Stimulated activated naive B cell treated with anti-CD40 and anti-IgM and Interleukin-4, amounts not matched to agents 10 μg/mL and 1 μg/mL and 100 μg/mL, for 72 hours (primary cell): ENCODE results near the gene PLOD1.
"Not testable (repeated sequence)": the region's sequence is repeated elsewhere in the genome, so short reads cannot be mapped to it uniquely, and the experiment has no call there.

ENCODE experiments used
- ATAC-seq, 2 donors: fragments of 150-1000 bp; cut with Tn5 transposase; replicated peaks; 2 replicates each; pipeline ENCODE4 v1.10.0; 2021; ENCODE audit warnings: moderate library complexity in 1 of 2
- DNase-seq: peaks from one replicate; pipeline ENCODE4 v3.0.0; 2021
- H3K27ac Mint-ChIP-seq: one replicate; pipeline ENCODE4 v1.8.0; 2022; ENCODE audit warnings: mild to moderate bottlenecking, mixed read lengths
- H3K27me3 Mint-ChIP-seq, 2 donors: one replicate each; pipeline ENCODE4 v1.8.0; 2022; ENCODE audit warnings: mixed read lengths in 2 of 2
- H3K36me3 Mint-ChIP-seq, 2 donors: one replicate each; pipeline ENCODE4 v1.8.0; 2022; ENCODE audit warnings: mixed read lengths in 2 of 2, mild to moderate bottlenecking in 1 of 2
- H3K4me1 Mint-ChIP-seq, 2 donors: one replicate each; pipeline ENCODE4 v1.8.0; 2022; ENCODE audit warnings: mixed read lengths in 2 of 2, mild to moderate bottlenecking in 1 of 2
- H3K4me3 Mint-ChIP-seq, 2 donors: one replicate each; pipeline ENCODE4 v1.8.0; 2022; ENCODE audit warnings: mild to moderate bottlenecking in 2 of 2, mixed read lengths in 2 of 2, moderate library complexity in 1 of 2
- H3K9me3 Mint-ChIP-seq, 2 donors: one replicate each; pipeline ENCODE4 v1.8.0; 2022; ENCODE audit warnings: mixed read lengths in 2 of 2, mild to moderate bottlenecking in 1 of 2

The PLOD1 gene

DNA sequence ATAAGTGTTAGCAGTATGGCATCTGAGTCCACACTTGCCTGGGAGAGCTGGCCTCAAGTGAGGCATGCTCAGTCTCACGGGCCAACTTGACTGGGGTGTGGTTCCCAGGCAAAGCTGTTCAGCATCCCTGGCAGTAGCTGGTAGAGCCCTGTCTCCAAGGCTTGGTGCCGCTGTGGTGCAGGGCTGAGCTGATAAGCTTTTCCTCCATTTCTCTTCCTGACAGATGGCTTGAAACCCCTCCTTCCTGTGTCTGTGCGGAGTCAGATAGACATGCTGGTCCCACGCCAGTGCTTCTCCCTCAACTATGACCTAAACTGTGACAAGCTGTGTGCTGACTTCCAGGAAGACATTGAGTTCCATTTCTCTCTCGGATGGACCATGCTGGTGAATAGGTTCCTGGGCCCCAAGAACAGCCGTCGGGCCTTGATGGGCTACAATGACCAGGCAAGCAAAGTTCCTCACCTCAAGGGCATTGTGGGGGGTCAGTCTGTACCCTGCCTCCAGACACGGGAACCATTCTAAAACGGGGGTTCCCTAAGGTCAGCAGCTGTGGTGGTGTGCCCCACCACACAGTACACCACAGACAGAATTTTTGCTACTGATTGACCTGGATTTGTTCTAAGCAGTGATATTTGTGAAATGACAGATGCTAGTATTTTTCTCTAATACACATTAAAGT lies 71.1 kb downstream of the PLOD1 start:
- peak overlapping the region; percentile 65 for H3K27ac Mint-ChIP-seq
- DNase-seq (no peak), ATAC-seq (peak; percentile 19 to 24)
- H3K9me3 Mint-ChIP-seq: no peaks in the 10 kb centered on the region
- no peak overlapping the region for H3K4me3 Mint-ChIP-seq
- H3K27me3 Mint-ChIP-seq: no peaks in the 10 kb centered on the region
- H3K4me1 Mint-ChIP-seq: peaks cover 0 to 11% of the 10 kb centered on the region in 2 donors
- H3K36me3 Mint-ChIP-seq: peaks cover 68 to 84% of the 10 kb centered on the region in 2 donors

- DNase-seq (no peak), ATAC-seq (no peak)
- no peaks in the 10 kb centered on the region for H3K27me3 Mint-ChIP-seq
- peak overlapping the region; percentile 5 for H3K27ac Mint-ChIP-seq
- H3K4me3 Mint-ChIP-seq: no peak overlapping the region
- H3K9me3 Mint-ChIP-seq: no peaks in the 10 kb centered on the region
- peaks cover 67 to 85% of the 10 kb centered on the region in 2 donors for H3K36me3 Mint-ChIP-seq
- H3K4me1 Mint-ChIP-seq: peaks cover 0 to 11% of the 10 kb centered on the region in 2 donors
These were observed 71.8 kb downstream of the PLOD1 start for GRCh38 chr1:12006167-12006921.

GRCh38 chr1:12007204-12007603 lies 72.7 kb downstream of the PLOD1 start:
- peaks cover 63 to 84% of the 10 kb centered on the region in 2 donors for H3K36me3 Mint-ChIP-seq
- no peaks in the 10 kb centered on the region for H3K9me3 Mint-ChIP-seq
- H3K4me1 Mint-ChIP-seq: peaks cover 0 to 13% of the 10 kb centered on the region in 2 donors
- no peak for DNase-seq
- no peak overlapping the region for H3K4me3 Mint-ChIP-seq
- ATAC-seq: no peak
- no peak overlapping the region for H3K27ac Mint-ChIP-seq
- no peaks in the 10 kb centered on the region for H3K27me3 Mint-ChIP-seq

GRCh38 chr1:12008355-12008754 lies 73.8 kb downstream of the PLOD1 start:
- H3K36me3 Mint-ChIP-seq: peaks cover 59 to 80% of the 10 kb centered on the region in 2 donors
- peaks cover 0 to 16% of the 10 kb centered on the region in 2 donors for H3K4me1 Mint-ChIP-seq
- not testable (repeated sequence) for DNase-seq, H3K27ac Mint-ChIP-seq, H3K9me3 Mint-ChIP-seq, H3K27me3 Mint-ChIP-seq, ATAC-seq, H3K4me3 Mint-ChIP-seq

GRCh38 chr1:12009318-12009947 lies 74.9 kb downstream of the PLOD1 start:
- DNase-seq (no peak), ATAC-seq (no peak)
- Mint-ChIP-seq H3K9me3 (no peaks in the 10 kb centered on the region), H3K27me3 (no peaks in the 10 kb centered on the region), H3K4me1 (peaks cover 6 to 17% of the 10 kb centered on the region in 2 donors), H3K4me3 (no peak overlapping the region), H3K27ac (no peak overlapping the region), H3K36me3 (peaks cover 56 to 75% of the 10 kb centered on the region in 2 donors)

DNA sequence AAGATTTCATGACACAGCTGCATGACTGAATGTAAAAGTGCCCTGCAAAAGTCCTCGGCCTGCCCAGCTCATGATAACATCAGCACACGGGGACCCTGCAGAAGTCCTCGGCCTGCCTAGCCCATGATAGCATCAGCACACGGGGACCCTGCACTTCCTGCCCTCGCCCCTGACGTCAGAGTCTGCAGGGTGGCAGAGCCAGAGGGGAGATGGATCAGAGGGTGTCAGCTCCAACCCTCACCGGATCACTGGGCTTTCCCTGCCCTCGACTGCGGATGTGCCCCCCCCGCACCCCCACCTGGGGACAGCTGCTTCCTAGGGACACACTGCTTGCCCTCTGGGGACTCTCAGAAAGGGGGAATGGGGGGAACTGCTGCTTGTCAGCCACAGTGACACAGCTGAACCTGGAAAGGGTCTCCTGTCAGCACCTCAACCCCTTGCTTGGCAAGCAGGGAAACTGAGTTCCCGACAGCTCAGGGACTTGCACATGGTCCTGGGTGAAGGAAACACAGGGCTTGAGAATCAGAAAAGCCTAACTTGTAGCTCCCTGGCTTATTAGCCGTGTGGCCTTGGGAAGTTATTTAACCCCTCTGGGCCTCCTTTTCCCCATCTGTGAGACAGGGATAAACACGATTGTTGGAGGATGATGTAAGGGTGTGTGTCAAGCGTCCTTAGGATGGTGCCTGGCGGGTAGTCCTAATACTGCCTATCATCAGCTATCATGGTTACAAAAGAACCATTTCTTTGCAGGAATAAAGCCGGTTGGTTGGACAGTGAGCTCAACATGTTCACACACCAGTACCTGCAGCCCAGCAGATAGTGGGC lies 76.4 kb downstream of the PLOD1 start:
- DNase-seq: no peak
- H3K27ac Mint-ChIP-seq: no peak overlapping the region
- peaks cover 42 to 66% of the 10 kb centered on the region in 2 donors for H3K36me3 Mint-ChIP-seq
- H3K27me3 Mint-ChIP-seq: no peaks in the 10 kb centered on the region
- H3K4me3 Mint-ChIP-seq: no peak overlapping the region
- no peaks in the 10 kb centered on the region for H3K9me3 Mint-ChIP-seq
- no peak for ATAC-seq
- H3K4me1 Mint-ChIP-seq: peaks cover 9 to 13% of the 10 kb centered on the region in 2 donors

DNA sequence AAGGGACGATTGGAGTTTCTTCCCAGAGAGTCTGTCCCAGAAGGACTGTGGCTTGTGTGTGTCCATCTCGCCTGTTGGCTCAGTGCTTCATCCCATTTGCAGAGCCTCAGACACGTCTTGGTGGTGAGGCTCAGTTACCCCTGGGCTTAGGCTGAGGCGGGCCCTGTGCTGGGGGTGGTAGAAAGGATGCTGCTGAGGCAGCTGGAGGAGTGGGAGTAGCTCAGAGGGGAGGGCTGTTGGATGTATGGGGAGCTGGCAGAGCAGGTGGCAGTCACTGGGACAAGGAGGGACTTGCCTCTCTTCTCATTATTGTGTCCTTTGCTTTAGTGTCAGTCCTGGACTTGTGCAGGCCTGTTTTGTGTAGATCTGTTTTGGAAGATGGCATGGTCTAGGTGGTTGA lies 77.5 kb downstream of the PLOD1 start:
- H3K36me3 Mint-ChIP-seq: peaks cover 36 to 56% of the 10 kb centered on the region in 2 donors
- ATAC-seq: no peak
- H3K9me3 Mint-ChIP-seq: no peaks in the 10 kb centered on the region
- H3K4me3 Mint-ChIP-seq: no peak overlapping the region
- peak overlapping the region; percentile 43 for H3K27ac Mint-ChIP-seq
- H3K4me1 Mint-ChIP-seq: peaks cover 9 to 10% of the 10 kb centered on the region in 2 donors
- no peaks in the 10 kb centered on the region for H3K27me3 Mint-ChIP-seq
- no peak for DNase-seq

DNA sequence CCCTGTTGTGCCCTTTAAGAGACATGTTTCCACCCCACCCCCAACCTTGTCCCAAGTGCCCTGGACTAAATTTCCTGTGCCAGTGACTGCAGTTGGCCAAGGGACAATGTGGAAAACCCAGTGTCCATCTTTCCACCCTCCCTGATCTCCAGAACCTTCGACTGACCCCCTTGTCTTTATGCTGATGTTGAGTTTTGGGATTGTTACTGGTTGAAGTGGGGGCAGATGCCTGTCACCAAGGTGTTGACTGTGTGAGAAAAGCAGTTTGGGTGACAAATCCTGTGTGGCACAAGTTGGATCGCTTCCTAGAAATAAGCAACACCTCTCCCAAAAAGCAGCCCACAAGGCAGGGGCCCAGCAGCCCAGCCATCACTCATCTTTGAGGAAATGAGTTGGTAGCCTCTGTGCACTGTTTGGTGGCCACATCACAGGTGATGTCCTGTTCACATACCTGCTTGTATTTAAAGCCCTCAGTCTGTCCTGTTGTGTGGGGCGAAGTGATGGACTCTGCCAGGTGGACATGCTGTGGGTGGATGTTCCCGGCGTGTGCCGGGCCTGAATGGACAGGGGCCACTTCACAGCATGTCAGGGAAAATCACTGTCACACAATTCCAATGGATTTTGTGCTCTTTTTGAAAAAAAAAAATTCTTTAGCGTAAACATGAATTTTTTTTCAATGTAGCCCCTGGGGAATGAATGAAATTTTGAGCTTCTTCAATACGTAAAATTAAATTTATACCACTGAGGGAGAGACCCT lies 78.2 kb downstream of the PLOD1 start:
- Mint-ChIP-seq H3K4me1 (peaks cover 9 to 10% of the 10 kb centered on the region in 2 donors), H3K9me3 (no peaks in the 10 kb centered on the region), H3K36me3 (peaks cover 28 to 49% of the 10 kb centered on the region in 2 donors), H3K4me3 (no peak overlapping the region), H3K27me3 (no peaks in the 10 kb centered on the region), H3K27ac (peak overlapping the region; percentile 59)
- DNase-seq: no peak
- ATAC-seq: no peak

DNA sequence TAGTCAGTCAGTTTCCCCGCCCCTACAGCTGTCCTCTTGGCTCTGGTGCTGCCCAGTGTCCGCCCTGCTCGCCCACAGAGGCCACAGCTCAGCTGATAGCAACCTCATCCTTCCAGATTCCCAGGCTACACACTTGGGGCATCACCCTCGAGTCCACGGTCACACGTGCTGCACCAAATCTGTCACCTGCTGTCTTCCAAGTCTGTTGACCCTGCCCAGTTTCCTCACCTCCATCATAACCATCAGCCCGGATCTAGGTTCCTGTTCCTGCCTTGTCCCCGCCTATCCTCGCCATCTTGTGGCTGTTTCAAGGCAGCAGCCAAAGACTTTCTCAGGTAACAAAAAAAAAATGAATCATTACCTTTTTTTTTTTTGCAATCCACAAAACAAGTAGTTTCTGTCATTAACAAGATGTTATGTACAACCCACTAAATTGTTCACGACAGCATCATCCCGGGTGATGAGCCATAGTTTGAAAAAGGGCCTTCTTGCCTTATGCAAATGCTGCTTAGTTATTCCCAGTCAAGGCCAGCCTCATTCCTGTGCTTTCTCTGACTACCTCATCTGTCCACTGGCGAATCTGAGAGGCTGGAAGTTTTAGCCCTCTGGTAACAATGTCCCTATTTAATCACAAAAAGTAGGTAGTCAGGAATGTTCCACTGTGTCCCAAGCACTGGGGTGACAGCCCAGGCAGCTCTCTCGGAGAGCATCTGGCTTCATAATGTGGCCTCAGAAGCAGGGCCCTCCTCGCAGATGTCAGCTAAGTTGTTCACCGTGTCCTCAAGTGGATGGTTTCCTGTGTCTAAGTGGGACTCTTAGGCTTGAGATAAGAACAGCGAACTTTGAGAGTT lies 79.8 kb downstream of the PLOD1 start:
- ATAC-seq (no peak), DNase-seq (no peak)
- H3K36me3 Mint-ChIP-seq: peaks cover 18 to 38% of the 10 kb centered on the region in 2 donors
- no peak overlapping the region for H3K4me3 Mint-ChIP-seq
- peaks cover 9 to 10% of the 10 kb centered on the region in 2 donors for H3K4me1 Mint-ChIP-seq
- no peaks in the 10 kb centered on the region for H3K9me3 Mint-ChIP-seq
- peak overlapping the region; percentile 52 for H3K27ac Mint-ChIP-seq
- H3K27me3 Mint-ChIP-seq: no peaks in the 10 kb centered on the region

DNA sequence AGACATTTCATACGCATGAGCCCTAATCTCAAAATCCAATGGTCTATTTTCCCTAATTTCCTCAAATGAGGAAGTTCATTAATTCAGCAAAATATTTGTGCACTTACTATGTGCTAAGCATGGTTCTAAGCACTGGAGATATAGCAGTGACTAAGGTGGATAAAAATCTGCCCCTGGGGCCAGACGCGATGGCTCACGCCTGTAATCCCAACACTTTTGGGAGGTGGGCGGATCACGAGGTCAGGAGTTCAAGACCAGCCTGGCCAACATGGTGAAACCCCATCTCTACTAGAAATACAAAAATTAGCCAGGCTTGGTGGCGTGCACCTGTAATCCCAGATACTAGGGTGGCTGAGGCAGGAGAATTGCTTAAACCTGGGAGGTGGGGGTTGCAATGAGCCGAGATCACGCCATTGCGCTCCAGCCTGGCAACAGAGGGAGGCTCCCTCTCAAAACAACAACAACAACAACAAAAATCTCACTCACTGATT lies 80.5 kb downstream of the PLOD1 start:
- H3K36me3 Mint-ChIP-seq: peaks cover 13 to 33% of the 10 kb centered on the region in 2 donors
- H3K4me3 Mint-ChIP-seq: no peak overlapping the region
- no peaks in the 10 kb centered on the region for H3K9me3 Mint-ChIP-seq
- ATAC-seq (no peak), DNase-seq (no peak)
- no peak overlapping the region for H3K27ac Mint-ChIP-seq
- H3K27me3 Mint-ChIP-seq: no peaks in the 10 kb centered on the region
- peaks cover 10% of the 10 kb centered on the region in 2 donors for H3K4me1 Mint-ChIP-seq

DNA sequence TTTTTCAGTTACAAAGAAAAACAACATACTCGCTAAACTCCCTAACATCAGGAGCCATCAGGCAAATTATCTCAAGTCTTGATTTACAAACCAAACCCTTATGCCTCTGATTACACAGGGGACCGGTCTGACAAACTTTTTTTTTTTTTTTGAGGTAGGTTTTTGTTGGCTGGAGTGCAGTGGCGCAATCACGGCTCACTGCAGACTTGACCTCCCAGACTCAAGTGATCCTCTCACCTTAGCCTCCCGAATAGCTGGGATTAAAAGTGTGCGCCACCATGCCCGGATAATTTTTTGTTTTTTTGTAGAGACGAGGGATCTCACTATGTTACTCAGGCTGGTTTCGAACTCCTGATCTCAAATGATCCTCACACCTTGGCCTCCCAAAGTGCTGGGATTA lies 81.0 kb downstream of the PLOD1 start:
- H3K4me3 Mint-ChIP-seq: no peak overlapping the region
- no peak overlapping the region for H3K27ac Mint-ChIP-seq
- DNase-seq (no peak), ATAC-seq (no peak)
- no peaks in the 10 kb centered on the region for H3K27me3 Mint-ChIP-seq
- H3K4me1 Mint-ChIP-seq: peaks cover 10 to 14% of the 10 kb centered on the region in 2 donors
- H3K9me3 Mint-ChIP-seq: no peaks in the 10 kb centered on the region
- H3K36me3 Mint-ChIP-seq: peaks cover 11 to 30% of the 10 kb centered on the region in 2 donors

DNA sequence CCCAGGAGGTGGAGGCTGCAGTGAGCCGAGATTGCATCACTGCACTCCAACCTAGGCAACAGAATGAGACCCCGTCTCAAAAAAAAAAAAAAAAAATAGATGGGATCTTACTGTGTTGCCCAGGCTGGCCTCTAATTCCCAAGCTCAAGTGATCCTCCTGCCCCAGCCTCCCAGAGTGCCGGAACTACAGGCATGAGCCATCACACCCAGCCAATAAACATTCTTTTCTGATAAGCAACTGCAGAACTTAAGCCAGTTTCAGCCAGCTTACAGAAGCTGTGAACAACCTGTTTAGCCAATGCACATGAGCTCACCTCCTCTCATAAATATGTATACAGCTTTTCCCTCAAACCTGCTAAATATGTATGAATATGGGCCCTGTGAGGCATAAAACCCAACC lies 81.7 kb downstream of the PLOD1 start:
- H3K9me3 Mint-ChIP-seq: no peaks in the 10 kb centered on the region

More for the DNA sequence above, 81.7 kb downstream of the PLOD1 start:
- peaks cover 10 to 14% of the 10 kb centered on the region in 2 donors for H3K4me1 Mint-ChIP-seq
- H3K36me3 Mint-ChIP-seq: peaks cover 11 to 25% of the 10 kb centered on the region in 2 donors
- no peak for DNase-seq
- no peak overlapping the region for H3K27ac Mint-ChIP-seq
- no peak overlapping the region for H3K4me3 Mint-ChIP-seq
- ATAC-seq: no peak
- no peaks in the 10 kb centered on the region for H3K27me3 Mint-ChIP-seq
